ENCODE data around the gene HIPK1.
A peak's percentile ranks its signal among the peaks of the same experiment; 100 is the strongest.

The HIPK1 gene

DNA sequence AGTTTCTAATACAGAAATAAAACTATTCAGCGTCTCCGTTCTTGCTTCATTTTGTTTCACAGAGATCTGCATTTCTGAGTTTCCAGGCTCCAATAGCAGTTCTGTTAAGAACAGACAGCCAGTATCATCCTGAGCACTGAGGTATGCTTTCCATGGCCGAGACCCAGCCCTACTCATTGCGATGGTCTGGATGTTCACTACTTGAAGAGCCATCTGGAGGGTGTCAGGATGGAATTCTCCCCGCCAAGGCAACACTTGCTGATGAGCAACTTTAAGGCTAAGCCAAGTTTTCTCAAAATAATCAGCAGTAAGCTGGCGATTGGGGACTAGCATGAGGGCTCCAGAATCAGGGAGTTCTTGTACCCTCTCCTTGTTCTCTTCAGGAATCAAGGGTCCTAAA is 34.0 kb upstream of the HIPK1 start:
- Histone ChIP-seq H3K4me3 (replicated peaks; ENCODE audit: insufficient read depth, low read length) (no peak overlapping the region), H3K27ac (replicated peaks) (no peak overlapping the region), H3K27me3 (ENCODE audit: insufficient read depth, poor library complexity, severe bottlenecking) (no peaks in the 10 kb centered on the region)
- DNase-seq (ENCODE audit: low read depth in 1 of 2, low spot score in 1 of 2) = no peak
- TF ChIP-seq GABPA (IDR thresholded peaks at IDR 0.05; ENCODE audit: low read depth) = no peak
- no peak for TF ChIP-seq SPI1 (IDR thresholded peaks at IDR 0.05; ENCODE audit: borderline replicate concordance, low read depth)
- TF ChIP-seq, protein P1, sequence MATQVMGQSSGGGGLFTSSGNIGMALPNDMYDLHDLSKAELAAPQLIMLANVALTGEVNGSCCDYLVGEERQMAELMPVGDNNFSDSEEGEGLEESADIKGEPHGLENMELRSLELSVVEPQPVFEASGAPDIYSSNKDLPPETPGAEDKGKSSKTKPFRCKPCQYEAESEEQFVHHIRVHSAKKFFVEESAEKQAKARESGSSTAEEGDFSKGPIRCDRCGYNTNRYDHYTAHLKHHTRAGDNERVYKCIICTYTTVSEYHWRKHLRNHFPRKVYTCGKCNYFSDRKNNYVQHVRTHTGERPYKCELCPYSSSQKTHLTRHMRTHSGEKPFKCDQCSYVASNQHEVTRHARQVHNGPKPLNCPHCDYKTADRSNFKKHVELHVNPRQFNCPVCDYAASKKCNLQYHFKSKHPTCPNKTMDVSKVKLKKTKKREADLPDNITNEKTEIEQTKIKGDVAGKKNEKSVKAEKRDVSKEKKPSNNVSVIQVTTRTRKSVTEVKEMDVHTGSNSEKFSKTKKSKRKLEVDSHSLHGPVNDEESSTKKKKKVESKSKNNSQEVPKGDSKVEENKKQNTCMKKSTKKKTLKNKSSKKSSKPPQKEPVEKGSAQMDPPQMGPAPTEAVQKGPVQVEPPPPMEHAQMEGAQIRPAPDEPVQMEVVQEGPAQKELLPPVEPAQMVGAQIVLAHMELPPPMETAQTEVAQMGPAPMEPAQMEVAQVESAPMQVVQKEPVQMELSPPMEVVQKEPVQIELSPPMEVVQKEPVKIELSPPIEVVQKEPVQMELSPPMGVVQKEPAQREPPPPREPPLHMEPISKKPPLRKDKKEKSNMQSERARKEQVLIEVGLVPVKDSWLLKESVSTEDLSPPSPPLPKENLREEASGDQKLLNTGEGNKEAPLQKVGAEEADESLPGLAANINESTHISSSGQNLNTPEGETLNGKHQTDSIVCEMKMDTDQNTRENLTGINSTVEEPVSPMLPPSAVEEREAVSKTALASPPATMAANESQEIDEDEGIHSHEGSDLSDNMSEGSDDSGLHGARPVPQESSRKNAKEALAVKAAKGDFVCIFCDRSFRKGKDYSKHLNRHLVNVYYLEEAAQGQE (IDR thresholded peaks at IDR 0.05; ENCODE audit: insufficient replicate concordance, low read depth) = no peak
- TF ChIP-seq, protein P2, sequence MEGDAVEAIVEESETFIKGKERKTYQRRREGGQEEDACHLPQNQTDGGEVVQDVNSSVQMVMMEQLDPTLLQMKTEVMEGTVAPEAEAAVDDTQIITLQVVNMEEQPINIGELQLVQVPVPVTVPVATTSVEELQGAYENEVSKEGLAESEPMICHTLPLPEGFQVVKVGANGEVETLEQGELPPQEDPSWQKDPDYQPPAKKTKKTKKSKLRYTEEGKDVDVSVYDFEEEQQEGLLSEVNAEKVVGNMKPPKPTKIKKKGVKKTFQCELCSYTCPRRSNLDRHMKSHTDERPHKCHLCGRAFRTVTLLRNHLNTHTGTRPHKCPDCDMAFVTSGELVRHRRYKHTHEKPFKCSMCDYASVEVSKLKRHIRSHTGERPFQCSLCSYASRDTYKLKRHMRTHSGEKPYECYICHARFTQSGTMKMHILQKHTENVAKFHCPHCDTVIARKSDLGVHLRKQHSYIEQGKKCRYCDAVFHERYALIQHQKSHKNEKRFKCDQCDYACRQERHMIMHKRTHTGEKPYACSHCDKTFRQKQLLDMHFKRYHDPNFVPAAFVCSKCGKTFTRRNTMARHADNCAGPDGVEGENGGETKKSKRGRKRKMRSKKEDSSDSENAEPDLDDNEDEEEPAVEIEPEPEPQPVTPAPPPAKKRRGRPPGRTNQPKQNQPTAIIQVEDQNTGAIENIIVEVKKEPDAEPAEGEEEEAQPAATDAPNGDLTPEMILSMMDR (IDR thresholded peaks at IDR 0.05; ENCODE audit: insufficient read depth, low read length) = no peak
- TF ChIP-seq POLR2AphosphoS5 (IDR thresholded peaks at IDR 0.05; ENCODE audit: low read depth) = no peak

DNA sequence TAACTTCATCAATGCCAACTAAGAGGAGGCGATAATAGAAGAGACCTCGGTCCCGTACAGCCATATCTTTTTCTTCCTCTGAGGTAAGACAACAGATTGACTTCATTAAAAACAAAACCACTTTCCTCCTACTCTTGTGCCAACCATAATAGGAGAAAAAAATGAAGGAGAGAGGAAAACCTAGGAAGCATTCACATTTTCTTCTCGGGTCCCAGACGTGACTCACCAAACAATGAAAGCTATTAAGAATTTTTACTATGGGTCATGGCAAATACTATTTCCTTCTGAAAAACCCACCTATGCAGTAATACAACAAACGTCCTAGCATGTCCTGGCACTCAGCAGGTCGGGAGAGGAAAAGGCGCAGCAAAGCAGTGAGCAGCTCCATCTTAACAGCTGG is 33.2 kb upstream of the HIPK1 start:
- TF ChIP-seq, protein P1 (IDR thresholded peaks at IDR 0.05; ENCODE audit: insufficient replicate concordance, low read depth) = no peak
- TF ChIP-seq SPI1 (IDR thresholded peaks at IDR 0.05; ENCODE audit: borderline replicate concordance, low read depth) = no peak
- no peaks in the 10 kb centered on the region for H3K27me3 ChIP-seq (ENCODE audit: insufficient read depth, poor library complexity, severe bottlenecking)
- H3K4me3 ChIP-seq (replicated peaks; ENCODE audit: insufficient read depth, low read length) = no peak overlapping the region
- DNase-seq (ENCODE audit: low read depth in 1 of 2, low spot score in 1 of 2) = no peak
- no peak overlapping the region for H3K27ac ChIP-seq (replicated peaks)

DNA sequence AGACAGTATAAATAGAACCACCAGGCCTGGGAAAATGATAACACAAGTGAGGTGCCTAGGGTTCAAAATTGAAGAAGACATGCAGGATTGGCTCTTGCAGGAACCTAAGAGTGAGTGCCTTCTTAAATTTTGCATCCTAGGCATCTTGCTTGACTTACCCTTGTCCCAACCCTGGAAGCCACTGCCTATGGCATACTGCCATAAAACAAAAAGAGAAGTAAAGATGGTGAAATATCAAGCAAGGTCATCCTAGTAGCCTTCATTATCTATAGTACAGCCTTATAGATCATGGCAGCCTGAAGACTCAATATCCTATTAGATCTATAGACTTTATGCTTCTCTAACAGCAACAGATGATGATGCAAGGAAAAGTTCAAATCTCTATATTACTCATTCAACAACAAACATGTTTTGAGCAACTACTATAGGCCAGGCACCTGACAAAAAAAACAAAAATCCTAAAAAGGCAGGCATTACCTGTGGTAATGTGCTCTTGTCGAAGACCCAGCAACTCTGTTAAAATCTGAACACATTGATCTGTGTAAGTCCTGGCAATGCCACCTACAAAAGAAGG is 30.8 kb upstream of the HIPK1 start:
- Histone ChIP-seq H3K27ac (replicated peaks) (peak overlapping the region; percentile 6; the same call in 1 of the 2 replicates), H3K4me3 (replicated peaks; ENCODE audit: insufficient read depth, low read length) (no peak overlapping the region), H3K27me3 (ENCODE audit: insufficient read depth, poor library complexity, severe bottlenecking) (no peaks in the 10 kb centered on the region)
- TF ChIP-seq, protein P1 (IDR thresholded peaks at IDR 0.05; ENCODE audit: insufficient replicate concordance, low read depth) = no peak
- no peak for TF ChIP-seq POLR2AphosphoS5 (IDR thresholded peaks at IDR 0.05; ENCODE audit: low read depth)
- TF ChIP-seq, protein P2 (IDR thresholded peaks at IDR 0.05; ENCODE audit: insufficient read depth, low read length) = no peak
- TF ChIP-seq SPI1 (IDR thresholded peaks at IDR 0.05; ENCODE audit: borderline replicate concordance, low read depth) = no peak
- TF ChIP-seq GABPA (IDR thresholded peaks at IDR 0.05; ENCODE audit: low read depth) = no peak
- peak in 1 of 2 experiments; percentile 64 for DNase-seq (ENCODE audit: low read depth in 1 of 2, low spot score in 1 of 2)

All from HL-60 (cell line).